D341Med (cell line): ENCODE data around the gene ERI2.
"Not testable (repeated sequence)": the region's sequence is repeated elsewhere in the genome, so short reads cannot be mapped to it uniquely, and the experiment has no call there.

Experiments
- DNase-seq: peaks from one replicate; pipeline ENCODE4 v3.0.0; 2012; ENCODE audit warnings: low spot score

The ERI2 gene

DNA sequence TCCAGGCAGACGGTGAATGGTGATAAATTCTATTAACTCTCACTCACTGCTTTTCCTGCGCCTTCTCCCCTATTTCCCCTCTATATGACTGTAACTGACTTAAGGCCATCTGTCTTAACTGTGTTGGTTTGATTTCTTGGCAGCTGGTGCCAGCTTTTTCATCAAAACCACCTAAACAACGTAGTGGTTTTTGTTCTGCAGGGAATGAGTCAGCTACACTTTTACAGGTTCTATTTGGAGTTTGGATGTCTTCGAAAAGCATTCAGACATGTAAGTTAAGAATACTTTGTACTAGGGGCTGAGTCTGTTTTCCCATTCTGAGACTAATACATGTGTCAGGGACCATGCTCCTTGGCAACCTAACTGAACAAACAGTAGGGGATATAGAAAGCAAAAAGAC, 8.5 kb upstream of the ERI2 start:
- no peak for DNase-seq

DNA sequence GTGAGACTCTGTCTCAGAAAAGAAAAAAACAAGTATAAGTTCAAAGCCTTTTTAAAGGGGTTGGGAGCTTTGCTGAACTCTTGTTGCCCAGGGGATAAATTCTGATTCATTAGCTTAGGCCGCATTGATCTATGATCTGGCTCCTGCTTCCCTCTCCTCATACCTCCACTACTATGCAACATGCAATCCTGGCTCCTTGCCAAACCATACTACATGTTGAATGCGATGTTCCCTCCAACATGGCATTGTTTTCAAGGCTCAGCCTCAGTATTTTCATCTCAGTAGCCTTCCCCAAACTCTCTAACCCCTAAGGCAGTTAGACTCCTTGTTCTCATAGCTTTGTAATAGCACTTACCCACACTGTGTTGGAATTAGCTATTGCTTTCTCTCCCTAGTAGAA, 6.2 kb upstream of the ERI2 start:
- no peak for DNase-seq

DNA sequence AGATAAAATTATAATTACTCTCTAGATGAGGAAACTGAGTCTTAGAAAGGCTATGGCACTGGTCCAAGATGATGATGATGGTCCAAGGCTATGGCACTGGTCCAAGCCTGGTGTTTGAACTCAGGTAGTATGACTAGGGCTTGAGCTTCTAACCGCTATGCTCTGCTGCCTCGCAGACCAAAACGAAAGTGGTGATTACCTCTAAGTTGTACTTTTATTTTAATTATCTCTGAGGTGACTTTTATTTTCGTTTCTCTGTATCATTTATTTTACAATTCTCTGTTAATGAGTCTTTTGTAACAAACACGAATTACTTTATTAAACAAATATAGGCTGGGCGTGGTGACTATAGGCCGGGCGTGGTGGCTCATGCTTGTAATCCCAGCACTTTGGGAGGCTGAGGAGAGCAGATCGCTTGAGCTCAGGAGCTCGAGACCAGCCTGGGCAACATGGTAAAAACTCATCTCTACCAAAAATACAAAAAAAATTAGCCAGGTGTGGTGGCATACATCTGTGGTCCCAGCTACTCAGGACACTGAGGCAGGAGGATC, 5.7 kb upstream of the ERI2 start:
- DNase-seq = no peak

DNA sequence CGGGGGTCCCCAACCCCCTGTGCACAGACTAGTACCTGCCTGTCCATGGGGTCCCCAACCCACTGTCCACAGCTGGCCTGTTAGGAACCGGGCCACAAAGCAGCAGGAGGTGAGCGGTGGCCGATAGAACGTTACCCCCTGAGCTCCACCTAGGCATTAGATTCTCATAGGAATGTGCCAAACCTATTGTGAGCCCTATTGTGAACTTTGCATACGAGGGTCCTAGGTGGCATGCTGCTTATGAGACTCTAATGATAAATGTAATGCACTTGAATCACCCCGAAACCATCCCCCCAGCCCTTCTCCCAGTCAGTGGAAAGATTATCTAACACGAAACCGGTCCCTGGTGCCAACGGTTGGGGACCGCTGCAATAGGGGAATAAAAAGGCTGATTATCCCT, 1.6 kb upstream of the ERI2 start:
- no peak for DNase-seq

DNA sequence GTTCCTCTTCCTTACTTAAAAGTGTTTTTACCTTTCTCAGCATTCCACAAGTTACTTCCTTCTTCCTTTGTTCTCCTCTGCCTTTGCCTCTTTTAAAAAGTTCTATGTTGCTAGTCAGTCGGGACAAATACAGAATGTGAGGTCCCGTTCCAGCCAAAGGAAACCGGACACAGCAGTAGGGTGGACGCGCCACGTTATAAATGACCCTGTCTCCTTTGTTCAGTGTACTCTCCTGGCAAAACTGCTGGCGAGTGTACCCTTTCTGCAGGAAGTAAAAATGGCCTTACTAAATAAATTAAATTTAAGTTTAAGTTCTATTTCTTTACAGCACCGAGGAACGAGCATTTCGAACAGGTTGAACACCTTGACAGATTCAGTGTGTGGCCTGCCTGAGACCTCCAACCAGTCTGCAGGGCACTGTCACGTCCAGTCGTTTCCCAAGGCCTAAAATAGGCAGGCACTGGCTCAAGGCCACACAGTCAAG, 546 bp downstream of the ERI2 start:
- DNase-seq = not testable (repeated sequence)

DNA sequence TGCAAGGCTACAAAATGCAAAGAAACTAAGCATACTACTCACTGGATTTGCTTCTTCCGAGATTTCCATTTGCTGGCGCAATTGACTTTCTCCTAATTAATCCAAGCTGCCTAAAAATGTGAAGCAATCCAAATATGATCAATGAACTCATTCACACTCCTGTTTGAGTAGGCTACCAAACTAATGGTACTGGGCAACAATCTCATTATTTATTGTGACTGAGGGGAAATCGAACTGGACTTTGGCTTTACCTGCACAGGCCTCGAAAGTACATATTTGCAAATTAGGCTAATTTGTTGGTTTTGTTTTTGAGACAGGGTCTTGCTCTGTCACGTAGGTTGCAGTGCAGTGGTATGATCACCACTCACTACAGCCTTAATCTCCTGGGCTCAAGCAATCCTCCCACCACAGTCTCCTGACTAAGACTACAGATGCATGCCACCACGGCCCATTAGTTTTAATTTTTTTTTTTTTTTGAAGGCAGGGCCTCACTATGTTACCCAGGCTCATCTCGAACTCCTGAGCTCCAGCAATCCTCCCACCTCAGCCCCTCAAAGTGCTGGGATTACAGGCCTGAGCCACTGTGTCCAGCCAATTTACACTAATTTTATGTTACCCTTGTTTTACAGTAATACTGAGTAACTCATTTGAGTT, 2.6 kb downstream of the ERI2 start:
- no peak for DNase-seq

DNA sequence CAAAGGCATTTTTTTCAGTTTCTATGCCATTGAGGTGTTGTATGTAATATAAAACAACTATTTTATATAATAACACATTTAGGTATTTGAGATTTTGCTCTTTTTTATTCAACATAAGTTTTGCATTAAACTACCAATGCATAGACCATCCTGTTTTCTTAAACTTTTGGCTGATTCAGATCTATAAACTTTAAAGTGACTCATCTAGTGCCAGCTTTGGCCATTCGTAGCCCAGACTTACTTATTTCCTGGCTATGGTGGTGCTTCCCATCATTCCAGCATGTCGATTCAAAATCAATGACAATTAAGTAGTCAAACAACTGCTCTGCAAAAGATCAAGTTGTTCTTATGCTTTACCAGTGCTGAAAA, 3.1 kb downstream of the ERI2 start:
- DNase-seq = no peak

DNA sequence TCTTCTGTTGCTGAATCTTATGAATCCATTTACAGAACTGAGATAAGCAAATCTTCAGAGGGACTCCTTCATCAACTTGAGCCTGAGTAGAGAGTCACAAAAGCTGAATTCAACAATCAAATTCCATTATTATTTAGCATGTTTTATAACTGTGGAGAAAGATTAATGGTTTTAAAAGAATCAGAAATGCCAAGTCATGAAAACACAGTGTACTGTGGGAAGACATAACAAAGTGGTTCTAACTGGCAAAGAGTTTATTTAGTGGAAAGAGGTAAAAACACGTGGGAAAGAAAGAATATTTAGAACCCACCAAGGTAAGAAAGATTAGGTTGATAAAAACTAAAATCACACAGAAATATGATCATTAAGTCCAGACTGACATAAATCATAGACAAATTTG, 5.0 kb downstream of the ERI2 start:
- no peak for DNase-seq

DNA sequence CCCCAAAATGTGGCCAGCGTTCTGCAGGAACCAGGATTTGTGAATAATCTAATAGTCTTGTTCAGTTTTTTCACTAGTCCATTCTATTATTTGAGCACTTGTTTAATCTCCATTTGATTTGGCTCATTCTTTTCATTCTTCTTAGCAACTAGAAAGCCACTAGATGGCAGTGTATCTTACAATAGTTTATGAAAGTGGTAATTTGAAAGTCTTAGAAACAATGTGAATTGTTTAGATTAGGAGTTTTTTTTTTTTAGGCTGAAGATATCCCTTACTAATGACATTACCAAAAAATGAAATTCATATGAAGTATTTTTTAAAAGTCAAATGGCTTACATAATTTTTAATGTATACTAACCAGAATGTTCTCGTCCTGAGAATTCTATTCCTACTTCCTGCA, 6.7 kb downstream of the ERI2 start:
- DNase-seq = no peak

DNA sequence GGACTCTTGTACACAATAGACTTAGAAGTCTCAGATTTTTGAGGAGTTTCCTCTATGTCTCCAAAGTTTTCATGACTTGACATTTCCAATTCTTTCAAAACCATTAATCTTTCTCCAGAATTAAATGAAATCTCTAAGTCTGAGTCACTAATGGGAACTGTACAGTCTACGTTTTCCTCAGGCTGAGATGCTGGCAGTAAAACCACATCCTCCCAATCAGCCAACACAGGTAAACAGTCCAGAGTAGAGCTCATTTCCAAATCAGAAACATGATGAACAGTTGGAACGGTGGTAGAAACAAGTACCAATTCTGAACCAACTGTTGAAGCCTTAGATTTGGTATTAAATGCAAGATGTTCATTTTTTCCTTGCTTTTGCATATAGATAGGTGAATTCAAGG, 7.9 kb downstream of the ERI2 start:
- DNase-seq = no peak

DNA sequence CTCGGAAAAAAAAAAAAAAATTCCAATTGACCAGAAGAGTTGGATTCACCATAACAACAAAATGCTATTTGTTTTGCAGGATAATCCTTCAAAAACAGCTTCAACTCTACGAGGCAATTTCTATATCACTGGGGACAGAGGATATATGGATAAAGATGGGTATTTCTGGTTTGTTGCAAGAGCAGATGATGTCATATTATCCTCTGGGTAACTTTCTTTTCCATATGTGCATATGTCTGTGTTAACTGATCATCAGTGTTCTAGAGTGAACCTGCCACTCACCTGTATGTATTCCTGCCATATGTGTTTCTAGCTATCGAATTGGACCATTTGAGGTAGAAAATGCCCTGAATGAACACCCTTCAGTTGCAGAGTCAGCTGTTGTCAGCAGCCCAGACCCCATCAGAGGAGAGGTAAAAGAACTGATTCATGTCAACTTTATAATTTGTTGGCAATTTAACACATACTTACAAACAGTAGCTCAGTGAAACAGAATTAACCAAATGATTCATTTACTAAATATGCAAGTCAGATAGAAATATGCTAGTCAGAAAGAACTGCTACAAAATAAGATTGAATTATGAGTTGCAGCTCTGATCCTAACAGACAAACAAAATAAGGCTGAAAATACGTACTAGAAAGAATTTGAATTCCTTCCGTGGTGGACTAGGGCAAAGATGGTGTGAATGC, 14.2 kb downstream of the ERI2 start:
- no peak for DNase-seq

DNA sequence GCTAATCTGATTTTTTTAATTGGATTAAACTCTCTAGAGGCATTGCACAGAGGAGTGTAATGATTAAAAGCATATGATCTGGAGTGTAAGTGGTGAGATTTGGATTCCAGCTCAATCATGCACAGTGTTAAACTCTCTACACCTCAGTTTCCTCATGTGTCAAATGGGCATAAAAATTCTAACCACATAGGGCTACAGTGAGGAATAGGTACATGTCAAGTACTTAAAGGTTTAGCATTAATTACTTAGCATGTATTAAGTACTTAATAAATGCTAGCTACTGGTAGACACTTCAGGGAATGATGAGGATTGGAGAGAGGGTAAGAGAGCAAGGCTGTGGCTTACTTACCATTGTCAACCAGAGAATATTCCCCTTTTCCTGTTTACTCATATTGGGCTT, 17.1 kb downstream of the ERI2 start:
- DNase-seq = no peak

DNA sequence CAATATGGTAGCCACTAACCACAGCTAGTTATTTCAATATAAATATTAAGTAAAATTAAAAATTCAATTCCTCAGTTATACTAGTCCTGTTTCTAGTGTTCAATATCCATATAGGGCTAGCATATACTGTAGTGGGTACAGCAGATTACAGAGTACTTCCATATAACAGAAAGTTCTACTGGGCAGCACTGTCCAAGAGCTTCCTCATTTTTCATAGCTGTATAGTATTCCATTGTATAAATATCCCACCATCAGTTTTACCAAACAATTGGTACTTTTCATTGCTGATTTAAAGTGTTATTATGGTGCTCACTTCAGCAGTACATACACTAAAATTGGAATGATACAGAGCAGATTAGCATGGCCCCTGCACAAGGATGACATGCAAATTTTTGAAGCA, 22.1 kb downstream of the ERI2 start:
- no peak for DNase-seq

DNA sequence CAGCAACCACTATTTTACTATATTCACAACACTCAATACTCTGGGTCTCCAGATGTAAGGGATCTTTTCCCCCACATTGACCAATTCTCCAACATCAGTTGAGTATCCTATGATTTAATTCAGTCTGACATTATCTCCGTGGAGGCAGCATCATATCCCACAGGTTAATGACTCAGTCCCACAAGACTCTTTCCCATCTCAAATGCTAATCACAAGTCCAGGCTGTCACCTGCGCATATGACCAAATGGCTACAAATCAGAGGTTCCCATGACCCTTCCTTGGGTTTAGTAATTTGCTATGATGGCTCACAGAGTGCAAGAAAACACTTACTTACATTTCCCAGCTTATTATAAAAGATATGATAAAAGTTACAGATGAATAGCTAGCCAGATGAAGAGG, 23.8 kb downstream of the ERI2 start:
- no peak for DNase-seq

DNA sequence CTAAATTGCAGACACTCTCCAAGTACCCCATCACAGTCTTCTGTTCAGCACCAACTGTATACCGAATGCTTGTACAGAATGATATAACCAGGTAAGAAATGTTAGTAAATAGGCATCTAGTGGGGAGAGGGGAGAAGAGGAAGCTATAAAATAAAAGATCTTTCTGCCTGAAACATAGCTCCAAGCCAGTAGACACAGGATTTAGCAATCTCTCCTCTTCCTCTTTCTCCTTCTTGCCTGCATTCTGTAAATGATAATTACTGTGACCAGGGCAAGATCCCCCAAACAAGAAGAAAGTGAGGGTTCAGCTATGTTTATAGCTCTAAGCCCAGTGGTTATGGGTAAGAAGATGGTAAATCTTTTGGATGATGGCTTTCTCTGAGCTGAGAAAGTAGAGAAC, 24.6 kb downstream of the ERI2 start:
- DNase-seq = no peak

DNA sequence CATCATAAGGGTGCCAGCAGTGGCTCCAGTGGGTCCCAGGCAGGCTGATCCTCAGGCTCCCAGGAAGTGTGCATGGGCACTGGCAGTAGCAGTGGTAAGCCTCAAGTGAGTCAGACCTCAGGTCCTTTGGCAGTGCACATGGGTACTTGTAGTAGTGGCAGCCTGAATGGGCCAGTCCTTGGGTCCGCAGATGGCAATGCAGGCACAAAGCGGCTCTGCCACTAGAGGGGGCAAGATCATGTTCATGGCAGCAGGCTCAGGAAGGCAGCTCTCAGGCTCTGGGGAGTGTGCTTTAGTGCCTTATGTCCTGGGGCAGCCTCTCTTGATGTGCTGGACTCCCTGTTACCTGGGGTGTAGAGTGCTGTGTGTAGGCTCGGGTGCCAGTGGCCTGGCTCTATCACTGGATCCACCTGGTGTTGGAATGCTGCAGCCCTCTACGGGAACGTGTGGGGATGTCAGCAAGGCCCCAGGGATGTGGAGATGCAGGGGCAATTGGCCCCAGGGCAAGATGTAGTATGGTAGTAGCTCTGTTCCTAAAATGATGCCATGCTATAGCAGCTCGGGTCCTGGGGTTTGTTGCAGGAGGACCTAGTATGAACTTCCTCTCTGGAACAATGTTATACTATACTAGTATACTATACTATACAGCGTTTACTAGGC, 31.4 kb downstream of the ERI2 start:
- DNase-seq = peak; percentile 82

DNA sequence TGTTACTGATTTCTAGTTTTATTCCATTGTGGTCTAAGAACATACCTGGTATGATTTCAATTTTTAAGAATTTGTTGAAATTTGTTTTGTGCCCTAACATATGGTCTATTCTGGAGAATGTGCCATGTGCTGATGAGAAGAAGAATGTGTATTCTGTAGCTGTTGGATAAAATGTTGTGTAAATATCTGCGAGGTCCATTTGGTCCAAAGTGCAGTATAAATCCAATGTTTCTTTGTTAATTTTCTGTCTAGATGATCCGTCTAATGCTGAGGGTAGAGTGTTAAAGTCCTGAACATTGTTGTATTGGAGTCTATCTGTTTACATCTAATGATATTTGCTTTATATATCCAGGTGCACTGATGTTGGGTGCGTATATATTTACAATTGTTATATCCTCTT, 32.6 kb downstream of the ERI2 start:
- no peak for DNase-seq

DNA sequence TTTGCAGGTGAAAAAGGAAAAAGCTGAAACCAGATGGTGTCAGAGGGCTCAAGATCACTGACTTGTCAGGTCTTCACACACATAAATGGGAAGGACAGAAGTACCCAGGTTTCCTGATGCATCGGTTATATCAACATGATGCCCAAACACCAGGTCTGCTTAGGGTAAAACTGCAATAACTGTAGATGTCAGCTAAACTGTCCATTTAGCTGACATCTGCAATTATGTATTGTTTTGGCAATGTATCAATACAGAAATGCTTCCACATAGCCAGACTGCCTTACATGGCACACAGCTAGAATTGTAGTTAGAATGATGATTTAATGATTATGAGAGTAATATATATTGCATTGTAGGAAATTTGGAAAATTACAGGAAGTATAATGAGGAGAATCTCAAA, 37.5 kb downstream of the ERI2 start:
- DNase-seq = no peak

DNA sequence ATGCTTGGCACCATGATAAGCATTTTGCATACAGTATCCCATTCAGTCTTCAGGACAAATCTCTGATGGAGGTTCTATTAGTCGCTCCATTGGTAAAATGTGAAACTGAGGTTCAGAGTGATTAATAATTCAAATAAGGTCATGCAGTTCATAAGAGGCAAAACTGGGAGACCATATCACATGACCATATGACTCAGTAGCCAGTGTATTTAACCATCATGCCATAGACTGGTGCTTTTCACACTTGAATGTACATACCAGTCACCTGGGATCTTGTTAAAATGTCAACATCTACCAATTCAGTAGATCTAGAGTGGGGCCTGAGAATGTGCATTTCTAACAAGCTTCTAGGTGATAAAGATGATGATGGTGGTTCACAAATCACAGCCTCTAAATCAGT, 38.2 kb downstream of the ERI2 start:
- DNase-seq = no peak

DNA sequence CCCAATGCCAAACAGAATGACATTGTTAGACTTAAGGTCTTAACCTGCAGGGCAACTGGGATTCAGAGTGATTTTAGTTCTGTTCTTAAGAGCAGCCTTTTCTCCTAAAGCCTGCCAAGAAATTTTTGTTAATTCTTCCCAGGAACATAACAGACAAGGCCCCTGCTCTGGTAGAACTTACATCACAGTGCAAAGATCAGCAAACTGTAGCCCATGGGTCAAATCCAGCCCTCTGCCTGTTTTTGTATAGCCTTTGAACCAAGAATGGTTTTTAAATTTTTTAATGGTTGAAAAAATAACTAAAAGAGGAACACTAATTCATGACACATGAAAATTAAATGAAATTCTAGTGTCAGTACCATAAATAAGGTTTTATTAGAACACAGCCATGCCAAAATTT, 38.7 kb downstream of the ERI2 start:
- no peak for DNase-seq

DNA sequence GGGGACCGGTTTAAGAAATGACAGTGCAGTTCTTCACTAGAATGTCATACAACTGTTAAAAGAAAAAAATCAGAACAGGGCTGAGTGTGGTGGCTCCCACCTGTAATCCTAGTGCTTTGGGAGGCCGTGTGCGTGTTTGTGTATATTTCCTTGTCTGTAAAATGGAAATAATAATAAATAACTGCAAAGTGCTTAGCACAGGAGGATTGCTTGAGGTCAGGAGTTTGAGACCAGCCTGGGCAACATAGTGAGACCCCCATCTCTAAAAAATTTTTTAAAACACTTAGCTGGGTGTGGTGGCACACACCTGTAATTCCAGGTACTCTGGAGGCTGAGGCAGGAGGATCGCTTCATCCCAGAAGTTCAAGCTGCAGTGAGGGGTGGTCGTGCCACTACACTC, 40.0 kb downstream of the ERI2 start:
- DNase-seq = no peak

DNA sequence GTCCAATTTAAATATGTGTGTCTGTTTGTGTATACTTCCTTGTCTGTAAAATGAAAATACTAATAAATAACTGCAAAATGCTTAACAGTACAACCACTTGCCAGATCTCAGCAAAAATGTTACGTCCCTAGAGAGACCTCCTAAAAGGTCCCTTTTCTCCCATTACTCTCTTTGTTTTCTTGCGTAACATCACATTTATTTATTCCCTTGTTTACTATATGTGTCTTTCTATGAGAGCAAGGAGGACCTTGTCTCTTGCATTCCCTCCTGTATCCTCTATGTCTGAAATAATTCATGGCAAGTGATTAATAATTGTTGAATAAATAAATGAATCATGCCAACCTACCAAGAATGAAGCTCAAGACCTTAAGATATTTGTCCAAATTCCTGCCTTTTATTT, 40.5 kb downstream of the ERI2 start:
- no peak for DNase-seq

DNA sequence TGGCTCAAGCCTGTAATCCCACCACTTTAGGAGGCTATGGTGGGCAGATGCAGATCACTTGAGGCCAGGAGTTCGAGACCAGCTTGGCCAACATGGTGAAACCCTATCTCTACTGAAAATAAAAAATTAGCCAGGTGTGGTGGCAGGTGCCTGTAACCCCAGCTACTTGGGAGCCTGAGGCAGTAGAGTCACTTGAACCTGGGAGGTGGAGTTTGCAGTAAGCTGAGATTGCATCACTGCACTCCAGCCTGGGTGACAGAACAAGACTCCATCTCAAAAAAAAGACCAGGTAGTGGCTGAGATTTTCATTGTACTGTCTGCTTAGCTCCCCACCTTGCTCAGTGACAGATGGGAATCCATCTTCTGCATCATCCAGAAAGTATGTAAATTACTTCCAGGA, 41.8 kb downstream of the ERI2 start:
- not testable (repeated sequence) for DNase-seq
